GM20000 (cell line): Measurements from ENCODE around the gene NEGR1.

Experiments used
- DNase-seq: peaks from one replicate; pipeline ENCODE4 v3.0.0; 2012; ENCODE audit warnings: low spot score
- CTCF ChIP-seq: IDR thresholded peaks from 2 replicates; pipeline ENCODE4 v1.5.1; 2012; ENCODE audit warnings: mild to moderate bottlenecking, control low read depth; ENCODE audit errors: extremely low read depth, missing control alignments

The NEGR1 gene

GRCh38 chr1:71796006-71796405 lies 486.3 kb downstream of the NEGR1 start:
- no peak for TF ChIP-seq CTCF
- no peak for DNase-seq

GRCh38 chr1:71792264-71792663 lies 490.1 kb downstream of the NEGR1 start:
- no peak for DNase-seq
- no peak for TF ChIP-seq CTCF

GRCh38 chr1:71788113-71788512 lies 494.2 kb downstream of the NEGR1 start:
- no peak for TF ChIP-seq CTCF
- no peak for DNase-seq

- no peak for TF ChIP-seq CTCF
- DNase-seq = no peak
These were observed 494.6 kb downstream of the NEGR1 start for GRCh38 chr1:71787699-71788098.

- no peak for TF ChIP-seq CTCF
- DNase-seq = no peak
These were observed 496.1 kb downstream of the NEGR1 start for GRCh38 chr1:71786218-71786617.

- TF ChIP-seq CTCF = no peak
- no peak for DNase-seq
These were observed 496.9 kb downstream of the NEGR1 start for GRCh38 chr1:71785450-71785849.

GRCh38 chr1:71785000-71785399 lies 497.3 kb downstream of the NEGR1 start:
- no peak for TF ChIP-seq CTCF
- DNase-seq = no peak
